HG02588 (cell line): ENCODE measurements around the gene PRRX2.
"Not testable (repeated sequence)": the region's sequence is repeated elsewhere in the genome, so short reads cannot be mapped to it uniquely, and the experiment has no call there.

Source experiments
- ATAC-seq: cut with Tn5 transposase; IDR thresholded peaks from one replicate; pipeline ENCODE4 v1.9.1; 2021; ENCODE audit warnings: mild to moderate bottlenecking, moderate library complexity; ENCODE audit not compliant: unreplicated experiment

The PRRX2 gene

DNA sequence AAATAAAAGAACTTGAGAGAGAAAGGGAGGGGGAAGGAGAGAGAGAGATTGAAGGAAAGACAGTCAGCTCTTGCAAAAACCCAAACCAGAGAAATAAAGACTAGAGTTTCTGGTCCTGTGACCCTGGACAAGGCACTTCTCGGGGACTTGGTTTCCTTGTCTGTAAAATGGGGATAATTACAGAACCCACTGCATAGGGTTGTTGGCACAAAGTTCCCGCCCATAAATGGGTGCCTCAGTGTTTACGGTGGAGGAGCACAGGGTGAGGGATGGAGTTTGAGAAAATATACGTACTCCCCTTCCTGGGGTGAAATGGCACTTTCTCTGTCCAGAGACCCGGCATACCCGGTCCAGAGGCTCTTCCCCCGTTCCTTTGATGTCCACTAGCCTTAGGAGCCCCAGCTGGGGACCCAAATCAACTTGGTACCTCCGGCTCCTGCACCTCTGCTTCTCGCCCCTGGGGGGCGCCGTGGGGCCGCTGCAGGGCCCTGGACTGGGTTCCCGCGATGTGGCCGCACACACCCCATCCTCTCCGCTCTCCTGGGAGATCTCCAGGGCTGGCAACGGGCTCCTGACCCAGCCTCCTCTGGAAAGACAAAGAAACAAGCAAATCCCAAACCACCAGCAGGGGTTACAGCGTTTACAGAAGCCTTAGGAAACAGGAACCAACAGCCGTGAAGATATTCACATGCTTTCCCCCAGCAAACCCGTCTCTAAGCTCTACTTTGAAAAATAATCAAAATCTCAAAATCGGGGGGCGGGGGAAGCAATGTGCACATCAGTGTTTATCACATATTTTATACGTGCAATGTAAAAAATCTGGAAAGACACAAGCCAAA is 61.1 kb downstream of the PRRX2 start:
- ATAC-seq = no peak

DNA sequence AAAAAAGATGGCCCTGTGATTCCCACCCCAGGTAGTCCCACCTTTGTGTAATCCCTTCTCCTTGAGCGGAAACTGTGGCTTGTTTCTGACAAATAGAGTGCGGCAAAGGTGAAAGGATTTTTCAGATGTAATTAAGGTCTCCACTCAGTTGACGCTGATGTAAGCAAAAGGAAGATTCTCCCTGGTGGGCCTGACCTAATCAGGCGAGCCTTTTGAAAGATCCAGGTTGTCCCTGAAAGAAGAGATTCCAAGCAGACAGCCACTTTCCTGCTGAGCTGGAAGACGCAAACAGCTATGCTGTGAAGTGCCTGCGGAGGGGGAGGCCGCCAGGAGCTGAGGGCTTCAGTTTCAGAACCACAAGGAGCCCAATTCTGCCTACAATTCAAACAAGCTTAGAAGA is 63.3 kb downstream of the PRRX2 start:
- ATAC-seq = no peak

GRCh38 chr9:129731477-129732085 is 66.1 kb downstream of the PRRX2 start:
- no peak for ATAC-seq

GRCh38 chr9:129732100-129732499 is 66.7 kb downstream of the PRRX2 start:
- no peak for ATAC-seq

DNA sequence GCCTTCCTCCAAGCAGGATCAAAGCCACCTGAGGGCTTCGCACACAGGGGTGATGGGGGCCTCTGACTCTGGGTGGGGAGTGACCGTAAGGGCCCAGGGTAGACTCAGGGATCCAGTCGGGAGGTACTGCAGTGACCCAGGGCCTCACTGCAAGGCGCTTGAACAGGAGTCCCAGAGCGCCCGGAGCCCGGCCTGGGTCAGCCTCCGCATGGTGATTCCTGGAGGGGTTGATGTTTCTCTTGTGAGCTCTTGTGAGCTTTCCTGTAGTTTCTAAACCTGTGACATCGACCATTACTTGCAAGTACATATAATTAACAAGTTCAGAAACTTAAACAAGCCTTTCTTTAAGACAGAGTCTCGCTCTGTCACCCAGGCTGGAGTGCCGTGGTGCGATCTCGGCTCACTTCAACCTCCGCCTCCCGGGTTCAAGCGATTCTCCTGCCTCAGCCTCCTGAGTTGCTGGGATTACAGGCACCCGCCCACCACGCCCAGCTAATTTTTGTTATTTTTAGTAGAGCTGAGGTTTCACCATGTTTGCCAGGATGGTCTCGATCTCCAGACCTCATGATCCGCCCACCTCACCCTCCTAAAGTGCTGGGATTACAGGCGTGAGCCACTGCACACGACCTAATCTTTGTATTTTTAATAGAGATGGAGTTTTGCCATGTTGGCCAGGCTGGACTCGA is 67.6 kb downstream of the PRRX2 start:
- no peak for ATAC-seq

DNA sequence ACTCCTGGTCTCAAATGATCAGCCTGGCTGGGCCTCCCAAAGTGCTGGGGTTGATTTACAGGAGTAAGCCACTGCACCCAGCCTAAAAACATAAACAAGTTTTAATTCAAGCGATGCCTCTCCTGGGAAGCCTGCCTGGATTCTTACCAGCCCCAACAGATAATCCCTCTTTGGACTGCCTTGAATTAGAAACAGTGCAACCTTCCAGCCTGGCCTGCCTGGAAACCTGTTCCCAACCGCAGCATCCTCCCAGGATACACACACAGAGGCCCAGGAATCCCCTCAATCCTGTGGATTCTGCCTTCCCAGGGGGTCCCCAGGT is 68.1 kb downstream of the PRRX2 start:
- no peak for ATAC-seq

- no peak for ATAC-seq
Observed at GRCh38 chr9:129735546-129735945, 70.1 kb downstream of the PRRX2 start.

DNA sequence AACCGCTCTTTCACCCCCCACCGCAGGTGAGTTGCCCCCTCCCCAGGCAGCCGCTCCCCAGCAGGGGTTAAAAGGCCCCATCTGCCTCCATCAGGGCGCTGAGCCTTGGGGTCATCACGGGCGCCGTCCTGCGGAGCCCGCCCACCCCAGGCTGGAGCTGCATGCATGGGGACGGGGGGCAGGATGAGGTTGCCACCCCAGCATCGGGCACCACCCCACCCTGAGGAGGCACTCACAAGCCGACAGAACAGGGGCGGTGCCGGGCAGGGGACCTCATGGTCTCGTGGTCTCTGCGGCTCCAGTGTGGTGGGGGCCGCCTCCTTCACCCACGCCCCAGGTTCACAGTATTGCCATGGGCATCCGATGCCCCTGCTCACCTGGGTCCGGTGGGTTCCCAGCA is 70.9 kb downstream of the PRRX2 start:
- ATAC-seq = no peak

DNA sequence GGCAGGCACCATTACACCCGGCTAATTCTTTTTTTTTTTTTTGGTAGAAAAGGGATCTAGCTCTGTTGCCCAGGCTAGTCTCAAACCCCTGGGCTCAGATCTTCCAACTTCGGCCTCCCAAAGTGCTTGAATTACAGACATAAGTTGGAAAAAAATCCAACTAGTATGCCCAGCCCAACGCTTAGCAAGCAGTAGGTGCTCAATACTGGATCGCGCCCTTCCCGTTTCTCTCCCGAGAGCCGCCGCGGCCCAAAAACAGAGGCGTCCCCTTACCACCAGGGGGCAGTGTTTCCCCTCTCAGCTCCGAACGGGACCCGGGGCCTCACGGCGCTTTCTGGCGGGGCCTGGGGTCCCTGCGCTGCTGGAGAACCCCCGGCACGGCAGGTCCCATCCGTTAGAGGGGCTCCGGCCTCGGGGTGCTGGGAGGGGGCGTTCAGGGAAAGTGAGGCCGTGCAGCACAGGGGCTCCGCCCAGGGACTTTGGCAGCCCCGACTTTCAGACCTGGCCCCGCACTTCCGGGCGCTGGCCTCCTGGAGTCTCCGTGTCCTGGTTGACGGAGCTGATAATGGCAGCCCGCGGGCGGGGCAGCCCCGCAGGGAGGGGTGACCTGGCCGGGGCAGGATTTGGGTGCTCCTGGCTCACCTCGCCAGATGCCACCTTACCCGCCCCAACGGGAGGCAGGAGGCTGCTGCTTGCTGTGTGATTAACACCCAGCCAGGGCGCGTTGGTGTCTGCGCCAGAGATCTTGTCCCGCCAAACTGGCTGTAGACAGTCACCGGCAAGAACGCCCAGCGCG is 72.2 kb downstream of the PRRX2 start:
- peak; percentile 74 for ATAC-seq

DNA sequence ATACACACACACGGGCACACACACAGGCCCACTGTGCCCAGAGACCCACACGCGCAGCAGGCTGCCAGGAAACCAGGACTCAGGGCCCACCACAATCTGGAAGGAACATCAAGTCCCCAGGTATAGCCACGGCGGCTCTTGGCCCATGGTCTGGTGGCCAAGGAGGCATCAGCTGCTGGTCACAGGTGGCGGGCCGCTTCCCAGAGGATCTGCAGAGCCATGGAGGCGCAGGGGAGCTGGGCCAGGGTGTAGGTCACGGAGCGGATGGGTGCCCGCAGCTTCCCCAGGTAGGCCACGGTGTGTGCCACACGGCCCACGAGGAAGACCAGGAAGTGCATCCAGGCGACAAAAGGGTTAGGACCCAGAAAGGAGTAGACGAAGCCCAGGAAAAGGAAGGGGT is 74.0 kb downstream of the PRRX2 start:
- ATAC-seq = no peak

GRCh38 chr9:129740174-129740573 is 74.7 kb downstream of the PRRX2 start:
- no peak for ATAC-seq

- ATAC-seq = no peak
Observed at GRCh38 chr9:129740666-129741464, 75.4 kb downstream of the PRRX2 start.

GRCh38 chr9:129745200-129745599 is 79.8 kb downstream of the PRRX2 start:
- no peak for ATAC-seq

GRCh38 chr9:129746092-129746777 is 80.8 kb downstream of the PRRX2 start:
- ATAC-seq = no peak

- ATAC-seq = no peak
Observed at GRCh38 chr9:129748249-129748648, 82.8 kb downstream of the PRRX2 start.

- ATAC-seq = not testable (repeated sequence)
Observed at GRCh38 chr9:129749052-129749451, 83.6 kb downstream of the PRRX2 start.

GRCh38 chr9:129749575-129749974 is 84.1 kb downstream of the PRRX2 start:
- no peak for ATAC-seq

GRCh38 chr9:129750013-129750638 is 84.7 kb downstream of the PRRX2 start:
- ATAC-seq = no peak
